Nephron (organoid): Measurements from ENCODE around the gene LAD1.
A peak's percentile ranks its signal among the peaks of the same experiment; 100 is the strongest.

Source experiments
- H3K27ac Mint-ChIP-seq, 3 experiments: 2 replicates each; pipeline ENCODE4 v1.8.0; 2020; ENCODE audit warnings: mixed read lengths in 3 of 3, mild to moderate bottlenecking in 2 of 3, moderate library complexity in 1 of 3
- H3K27me3 Mint-ChIP-seq: 2 replicates; pipeline ENCODE4 v1.8.0; 2021; ENCODE audit warnings: low read depth, mild to moderate bottlenecking, moderate library complexity, mixed read lengths
- H3K36me3 Mint-ChIP-seq: 2 replicates; pipeline ENCODE4 v1.8.0; 2020; ENCODE audit warnings: low read depth, mixed read lengths
- H3K4me1 Mint-ChIP-seq: 2 replicates; pipeline ENCODE4 v1.8.0; 2020; ENCODE audit warnings: mixed read lengths
- H3K4me3 Mint-ChIP-seq, 3 experiments: 2 replicates each; pipeline ENCODE4 v1.8.0; 2020; ENCODE audit warnings: mild to moderate bottlenecking in 3 of 3, mixed read lengths in 3 of 3, moderate library complexity in 2 of 3
- H3K9me3 Mint-ChIP-seq: 2 replicates; pipeline ENCODE4 v1.8.0; 2020; ENCODE audit warnings: mixed read lengths
- TF ChIP-seq, protein P1 (sequence below), 3 experiments: fragments of 200-600 bp; sonication (generic); IDR thresholded peaks; one replicate each; pipeline ENCODE4 v1.5.0; 2021; ENCODE audit warnings: antibody characterized with exemption in 3 of 3; ENCODE audit not compliant: unreplicated experiment in 3 of 3

Gene LAD1

DNA sequence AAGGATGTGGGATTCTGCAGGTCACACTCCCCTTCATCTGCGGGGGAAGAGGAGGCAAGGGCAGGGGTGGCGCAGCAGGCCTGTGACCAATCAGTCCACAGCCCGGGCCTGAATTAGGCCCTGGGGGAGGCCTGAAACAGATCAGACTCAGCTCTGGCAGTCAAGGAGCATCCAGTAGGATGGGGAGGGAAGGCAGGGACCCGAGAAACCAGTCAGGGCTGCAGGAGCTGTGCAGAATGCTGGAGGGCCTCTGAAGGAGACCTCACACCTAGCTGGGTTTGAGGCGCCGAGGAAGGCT, 34.4 kb downstream of the LAD1 start:
- Mint-ChIP-seq H3K27me3 (peaks cover 7% of the 10 kb centered on the region), H3K27ac (peak overlapping the region in 2 of 3 experiments; percentile 53 to 68), H3K4me1 (peaks cover 30% of the 10 kb centered on the region), H3K4me3 (no peak overlapping the region), H3K9me3 (no peaks in the 10 kb centered on the region), H3K36me3 (no peaks in the 10 kb centered on the region)
- TF ChIP-seq, protein P1, sequence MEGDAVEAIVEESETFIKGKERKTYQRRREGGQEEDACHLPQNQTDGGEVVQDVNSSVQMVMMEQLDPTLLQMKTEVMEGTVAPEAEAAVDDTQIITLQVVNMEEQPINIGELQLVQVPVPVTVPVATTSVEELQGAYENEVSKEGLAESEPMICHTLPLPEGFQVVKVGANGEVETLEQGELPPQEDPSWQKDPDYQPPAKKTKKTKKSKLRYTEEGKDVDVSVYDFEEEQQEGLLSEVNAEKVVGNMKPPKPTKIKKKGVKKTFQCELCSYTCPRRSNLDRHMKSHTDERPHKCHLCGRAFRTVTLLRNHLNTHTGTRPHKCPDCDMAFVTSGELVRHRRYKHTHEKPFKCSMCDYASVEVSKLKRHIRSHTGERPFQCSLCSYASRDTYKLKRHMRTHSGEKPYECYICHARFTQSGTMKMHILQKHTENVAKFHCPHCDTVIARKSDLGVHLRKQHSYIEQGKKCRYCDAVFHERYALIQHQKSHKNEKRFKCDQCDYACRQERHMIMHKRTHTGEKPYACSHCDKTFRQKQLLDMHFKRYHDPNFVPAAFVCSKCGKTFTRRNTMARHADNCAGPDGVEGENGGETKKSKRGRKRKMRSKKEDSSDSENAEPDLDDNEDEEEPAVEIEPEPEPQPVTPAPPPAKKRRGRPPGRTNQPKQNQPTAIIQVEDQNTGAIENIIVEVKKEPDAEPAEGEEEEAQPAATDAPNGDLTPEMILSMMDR (IDR thresholded peaks at IDR 0.05; ENCODE audit: unreplicated experiment in 3 of 3): no peak

DNA sequence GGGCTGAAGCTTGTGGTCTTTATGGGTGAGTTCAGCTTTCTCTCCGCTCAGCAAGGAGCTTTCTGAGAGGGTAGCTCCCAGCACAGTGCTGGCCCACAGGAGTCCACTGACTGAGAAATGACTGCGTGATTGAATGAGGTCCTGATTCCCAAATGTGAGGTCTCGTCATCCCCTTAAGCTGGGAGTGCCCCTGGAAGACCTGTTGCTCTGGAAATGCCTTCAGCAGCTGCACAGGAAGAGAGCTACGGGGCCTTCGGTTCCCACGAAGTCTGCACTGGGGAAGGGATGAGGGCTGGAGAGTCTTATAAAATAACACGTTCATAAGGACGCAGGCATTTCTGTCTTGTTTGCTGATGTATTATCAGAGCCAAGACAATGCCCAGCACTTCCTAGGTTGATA, 35.7 kb downstream of the LAD1 start:
- Mint-ChIP-seq H3K4me1 (peaks cover 27% of the 10 kb centered on the region), H3K27me3 (peaks cover 7% of the 10 kb centered on the region), H3K4me3 (no peak overlapping the region), H3K36me3 (no peaks in the 10 kb centered on the region), H3K27ac (peak overlapping the region in 2 of 3 experiments; percentile 42 to 67), H3K9me3 (no peaks in the 10 kb centered on the region)
- TF ChIP-seq, protein P1 (IDR thresholded peaks at IDR 0.05; ENCODE audit: unreplicated experiment in 3 of 3): no peak

GRCh38 chr1:201362906-201363305, 36.2 kb downstream of the LAD1 start:
- H3K36me3 Mint-ChIP-seq: no peaks in the 10 kb centered on the region
- H3K27ac Mint-ChIP-seq: peak overlapping the region in 1 of 3 experiments; percentile 42
- H3K4me3 Mint-ChIP-seq: no peak overlapping the region
- peaks cover 7% of the 10 kb centered on the region for H3K27me3 Mint-ChIP-seq
- peaks cover 27% of the 10 kb centered on the region for H3K4me1 Mint-ChIP-seq
- H3K9me3 Mint-ChIP-seq: no peaks in the 10 kb centered on the region
- TF ChIP-seq, protein P1 (IDR thresholded peaks at IDR 0.05; ENCODE audit: unreplicated experiment in 3 of 3): no peak

DNA sequence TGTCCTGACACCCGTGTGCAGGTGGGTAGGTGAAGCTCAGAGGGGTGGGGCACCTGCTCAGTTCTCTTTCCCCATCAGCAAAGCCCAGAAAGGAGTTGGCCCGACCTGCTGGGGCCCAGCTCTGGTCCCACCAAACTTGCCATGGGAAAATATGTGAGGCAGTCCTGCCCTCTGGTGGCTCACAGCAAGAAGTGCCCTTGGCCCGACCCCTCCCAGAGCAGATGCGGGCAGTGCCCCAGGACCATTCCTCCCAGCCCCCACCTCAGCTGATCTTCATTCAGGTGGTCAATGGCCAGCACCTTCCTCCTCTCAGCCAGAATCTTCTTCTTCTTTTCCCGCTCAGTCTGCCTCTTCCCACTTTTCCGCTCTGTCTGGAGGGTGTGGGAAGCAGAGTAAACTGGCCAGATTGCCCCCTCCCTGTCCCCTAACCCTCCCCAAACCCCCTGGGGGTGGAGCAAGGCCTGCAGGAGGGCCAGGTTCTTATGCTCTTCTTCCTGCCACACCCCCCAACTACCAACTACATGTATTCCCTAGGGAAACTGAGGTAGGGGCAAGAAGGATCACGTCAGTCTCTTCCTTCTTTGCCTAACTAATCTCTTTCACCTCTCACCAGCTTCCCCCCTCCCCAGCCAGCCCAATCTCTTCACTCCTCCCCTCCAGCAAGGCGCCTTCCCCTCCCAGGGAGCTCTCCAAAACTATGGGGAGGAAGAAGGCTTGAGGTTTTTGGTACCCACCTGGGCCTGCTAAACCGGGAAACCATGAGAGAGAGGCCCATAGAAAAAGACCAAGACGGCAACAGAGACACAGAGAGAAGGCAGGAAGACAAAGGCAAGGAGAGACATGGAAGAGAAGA, 37.2 kb downstream of the LAD1 start:
- peak overlapping the region in 1 of 3 experiments; percentile 37 for H3K27ac Mint-ChIP-seq
- peaks cover 3% of the 10 kb centered on the region for H3K27me3 Mint-ChIP-seq
- no peaks in the 10 kb centered on the region for H3K9me3 Mint-ChIP-seq
- H3K36me3 Mint-ChIP-seq: no peaks in the 10 kb centered on the region
- peaks cover 27% of the 10 kb centered on the region for H3K4me1 Mint-ChIP-seq
- TF ChIP-seq, protein P1 (IDR thresholded peaks at IDR 0.05; ENCODE audit: unreplicated experiment in 3 of 3): peak; percentile 63 to 81 (median 68)
- no peak overlapping the region for H3K4me3 Mint-ChIP-seq

GRCh38 chr1:201360901-201361651, 38.0 kb downstream of the LAD1 start:
- Mint-ChIP-seq H3K4me3 (no peak overlapping the region), H3K27me3 (peaks cover 3% of the 10 kb centered on the region), H3K27ac (no peak overlapping the region), H3K36me3 (no peaks in the 10 kb centered on the region), H3K9me3 (no peaks in the 10 kb centered on the region), H3K4me1 (peaks cover 27% of the 10 kb centered on the region)
- TF ChIP-seq, protein P1 (IDR thresholded peaks at IDR 0.05; ENCODE audit: unreplicated experiment in 3 of 3): no peak
